PC-9 (cell line): ENCODE data around the gene COL4A2.

Experiments used
- EZH2 ChIP-seq: fragments of 200-600 bp; sonication (generic); IDR thresholded peaks from 2 replicates; pipeline ENCODE4 v1.8.0; 2017; ENCODE audit warnings: antibody characterized with exemption, low read depth
- TF ChIP-seq, protein P1 (sequence below): fragments of 200-600 bp; sonication (generic); conservative IDR thresholded peaks from 2 replicates; pipeline ENCODE4 v1.6.1; 2017; ENCODE audit warnings: mixed run types, antibody characterized with exemption, mild to moderate bottlenecking, moderate library complexity

DNA sequence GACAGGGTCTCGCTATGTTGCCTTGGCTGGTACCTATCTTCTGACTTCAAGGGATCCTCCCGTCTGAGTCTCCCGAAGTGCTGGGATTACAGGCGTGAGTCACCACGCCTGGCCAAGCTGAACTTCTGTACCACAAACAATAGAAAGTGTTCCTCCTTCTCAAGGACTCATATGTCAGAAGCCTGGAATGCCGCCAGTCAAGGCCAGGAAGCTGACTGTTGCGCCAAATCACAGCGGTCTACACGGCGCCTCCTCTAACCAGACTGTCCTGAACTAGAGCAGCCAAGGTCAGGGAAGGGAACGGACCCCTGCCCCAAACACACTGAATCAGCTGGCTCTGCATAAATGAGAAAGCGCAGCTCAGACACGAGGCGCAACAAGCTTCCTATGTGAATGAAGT, 239.8 kb downstream of the COL4A2 start:
- TF ChIP-seq, protein P1, sequence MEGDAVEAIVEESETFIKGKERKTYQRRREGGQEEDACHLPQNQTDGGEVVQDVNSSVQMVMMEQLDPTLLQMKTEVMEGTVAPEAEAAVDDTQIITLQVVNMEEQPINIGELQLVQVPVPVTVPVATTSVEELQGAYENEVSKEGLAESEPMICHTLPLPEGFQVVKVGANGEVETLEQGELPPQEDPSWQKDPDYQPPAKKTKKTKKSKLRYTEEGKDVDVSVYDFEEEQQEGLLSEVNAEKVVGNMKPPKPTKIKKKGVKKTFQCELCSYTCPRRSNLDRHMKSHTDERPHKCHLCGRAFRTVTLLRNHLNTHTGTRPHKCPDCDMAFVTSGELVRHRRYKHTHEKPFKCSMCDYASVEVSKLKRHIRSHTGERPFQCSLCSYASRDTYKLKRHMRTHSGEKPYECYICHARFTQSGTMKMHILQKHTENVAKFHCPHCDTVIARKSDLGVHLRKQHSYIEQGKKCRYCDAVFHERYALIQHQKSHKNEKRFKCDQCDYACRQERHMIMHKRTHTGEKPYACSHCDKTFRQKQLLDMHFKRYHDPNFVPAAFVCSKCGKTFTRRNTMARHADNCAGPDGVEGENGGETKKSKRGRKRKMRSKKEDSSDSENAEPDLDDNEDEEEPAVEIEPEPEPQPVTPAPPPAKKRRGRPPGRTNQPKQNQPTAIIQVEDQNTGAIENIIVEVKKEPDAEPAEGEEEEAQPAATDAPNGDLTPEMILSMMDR: no peak
- no peak for TF ChIP-seq EZH2
